OCI-LY7 (cell line): ENCODE measurements around the gene TFRC. TPM values are rescaled to one million over a fixed set of nuclear protein-coding genes. Genes with fewer than 3 reads are reported as not detected.
"Not testable (repeated sequence)": the region's sequence is repeated elsewhere in the genome, so short reads cannot be mapped to it uniquely, and the experiment has no call there.

Source experiments
- BruUV-seq: library from RNA; stranded (reverse); fragments of 400-500 nt; replicated peaks from 2 replicates; lab custom pipeline; 2021; lab: Mats Ljungman, UMichigan
- CTCF ChIA-PET: fragments of 300-600 bp; sonication (Branson Sonifier 250); formaldehyde crosslinking; loops from one replicate; lab custom pipeline; 2022; ENCODE audit warnings: antibody characterized with exemption; ENCODE audit not compliant: unreplicated experiment; lab: Charles Lee
- POLR2A ChIA-PET: fragments of 300-600 bp; sonication (Branson Sonifier 250); formaldehyde crosslinking; loops from one replicate; lab custom pipeline; 2022; ENCODE audit warnings: antibody characterized with exemption; lab: Charles Lee
- DNase-seq: peaks from one replicate; pipeline ENCODE4 v3.0.0-alpha.2; 2015; ENCODE audit warnings: low spot score
- H2AFZ ChIP-seq: fragments of 200-600 bp; sonication (generic), shearing (Covaris generic); 2 replicates; pipeline ENCODE4 v1.6.1; 2014; ENCODE audit warnings: mild to moderate bottlenecking, antibody characterized with exemption, low read length, moderate library complexity
- H3K27ac ChIP-seq: fragments of 200-600 bp; sonication (generic); 2 replicates; pipeline ENCODE4 v1.5.1; 2014; ENCODE audit warnings: mixed run types, low read depth, mild to moderate bottlenecking, moderate library complexity, low read length, inconsistent platforms; ENCODE audit not compliant: poor library complexity, severe bottlenecking
- H3K36me3 ChIP-seq: fragments of 200-600 bp; sonication (generic); 2 replicates; pipeline ENCODE4 v1.6.1; 2014; ENCODE audit warnings: mild to moderate bottlenecking, antibody characterized with exemption, low read length, moderate library complexity, mixed read lengths; ENCODE audit not compliant: insufficient read depth
- H3K4me1 ChIP-seq: fragments of 200-600 bp; sonication (generic); 2 replicates; pipeline ENCODE4 v1.5.1; 2014; ENCODE audit warnings: mild to moderate bottlenecking, low read length; ENCODE audit not compliant: insufficient read depth, poor library complexity, severe bottlenecking
- H3K4me2 ChIP-seq: fragments of 200-600 bp; sonication (generic); 2 replicates; pipeline ENCODE4 v1.6.1; 2014; ENCODE audit warnings: mild to moderate bottlenecking, low read length
- H3K4me3 ChIP-seq: fragments of 200-600 bp; sonication (generic); 2 replicates; pipeline ENCODE4 v1.5.1; 2014; ENCODE audit warnings: mild to moderate bottlenecking, low read depth, low read length; ENCODE audit not compliant: poor library complexity, severe bottlenecking
- H3K79me2 ChIP-seq: fragments of 200-600 bp; sonication (generic); 2 replicates; pipeline ENCODE4 v1.6.1; 2016; ENCODE audit warnings: low read depth, mild to moderate bottlenecking, low read length, moderate library complexity, mixed read lengths; ENCODE audit not compliant: insufficient read depth
- H3K9me2 ChIP-seq: fragments of 200-600 bp; sonication (generic); 2 replicates; pipeline ENCODE4 v1.6.1; 2016; ENCODE audit warnings: mild to moderate bottlenecking, low read length, mixed read lengths; ENCODE audit not compliant: insufficient read depth
- H3K9me3 ChIP-seq: fragments of 200-600 bp; sonication (generic); 2 replicates; pipeline ENCODE4 v1.6.1; 2014; ENCODE audit warnings: mild to moderate bottlenecking, mixed run types, low read length, mixed read lengths
- H4K20me1 ChIP-seq: fragments of 200-600 bp; sonication (generic); 2 replicates; pipeline ENCODE4 v1.6.1; 2014; ENCODE audit warnings: mild to moderate bottlenecking, antibody characterized with exemption, low read length, moderate library complexity, mixed read lengths; ENCODE audit not compliant: insufficient read depth
- CTCF ChIP-seq: fragments of 200-600 bp; sonication (generic); conservative IDR thresholded peaks from 2 replicates; pipeline ENCODE4 v1.5.1; 2014; ENCODE audit warnings: mild to moderate bottlenecking, antibody characterized with exemption, low read length, moderate library complexity, mixed read lengths
- EZH2phosphoT487 ChIP-seq: fragments of 200-600 bp; sonication (generic); IDR thresholded peaks from 2 replicates; pipeline ENCODE4 v1.6.1; 2018; ENCODE audit warnings: low read depth, borderline replicate concordance, mild to moderate bottlenecking, mixed run types, antibody characterized with exemption, low read length, moderate library complexity, mixed read lengths
- intact Hi-C: fragments of 100-400 bp; cut with micrococcal nuclease; formaldehyde crosslinking; loops from one replicate; pipeline ENCODE4 v1.10.0; 2022; ENCODE audit not compliant: unreplicated experiment
- total RNA-seq, 2 experiments: library from RNA; depleted of rRNA in 1 of 2; stranded (reverse); fragments of >200 nt in 1 of 2; shearing (Covaris generic) in 1 of 2; gene quantifications; 2 replicates each; pipeline ENCODE4 v1.2.3, GENCODE V29; 2014 to 2022

TFRC gene
- total RNA-seq, 2 experiments from 2014 or later, result 127 to 236 TPM

DNA sequence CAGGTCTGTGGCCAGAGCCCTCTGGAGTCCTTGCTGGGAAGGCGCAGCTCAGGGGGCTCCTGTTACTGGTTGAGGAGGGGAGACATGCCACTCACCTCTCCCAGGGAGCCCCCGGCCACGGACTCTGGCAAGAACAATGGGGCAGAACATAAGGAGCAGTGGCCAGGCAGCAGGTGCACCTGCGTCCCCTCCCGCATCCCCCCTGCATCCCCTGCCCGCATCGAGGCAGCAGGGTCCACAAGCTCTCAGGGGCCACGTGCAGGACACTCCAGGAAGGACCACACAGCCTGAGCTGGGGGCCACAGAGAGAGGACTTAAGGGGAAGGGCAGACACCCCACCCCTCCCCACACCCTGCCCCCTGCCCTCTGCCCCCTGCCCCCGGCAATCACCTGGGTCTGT lies 73.0 kb downstream of the TFRC start:
- Histone ChIP-seq H3K36me3 (no peaks in the 10 kb centered on the region), H3K79me2 (no peaks in the 10 kb centered on the region), H3K9me2 (no peaks in the 10 kb centered on the region), H4K20me1 (no peaks in the 10 kb centered on the region), H3K4me2 (no peak overlapping the region), H2AFZ (no peak overlapping the region), H3K9me3 (no peaks in the 10 kb centered on the region; the same call in 1 of the 2 replicates), H3K27ac (no peak overlapping the region), H3K4me3 (no peak overlapping the region), H3K4me1 (no peaks in the 10 kb centered on the region)
- CTCF ChIA-PET, result no interaction called here
- BruUV-seq, result no TSS peak
- intact Hi-C loops, result no loop called here
- DNase-seq, result no peak
- POLR2A ChIA-PET, result interaction anchor here (0.7 kb wide), 1 partner anchor 178 kb away, joined by 3 read pairs; no protein-coding TSS in a partner anchor
- TF ChIP-seq CTCF (no peak), EZH2phosphoT487 (no peak)

DNA sequence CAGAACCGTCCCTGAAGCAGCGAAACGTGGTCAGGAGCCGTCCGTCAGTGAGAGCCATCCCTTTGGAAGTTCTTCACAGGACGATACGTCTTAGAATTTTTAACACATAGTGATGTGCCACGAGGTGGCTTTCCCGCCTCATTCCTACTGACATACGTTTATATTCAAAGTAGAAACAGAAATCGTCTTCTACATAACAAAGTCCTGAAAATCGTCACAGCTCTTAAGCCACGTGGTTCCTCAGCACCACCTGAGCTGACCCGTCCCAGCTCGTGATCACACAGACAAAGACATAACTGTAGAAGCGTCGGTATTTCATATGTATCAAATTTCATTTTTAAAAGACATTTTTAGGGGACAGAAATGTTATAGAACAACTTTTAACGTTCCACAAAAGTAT lies 73.5 kb downstream of the TFRC start:
- no peaks in the 10 kb centered on the region for H3K79me2 ChIP-seq
- H3K9me2 ChIP-seq, result no peaks in the 10 kb centered on the region
- H3K4me2 ChIP-seq, result no peak overlapping the region
- no TSS peak for BruUV-seq
- DNase-seq, result no peak
- H3K4me3 ChIP-seq, result no peak overlapping the region
- POLR2A ChIA-PET, result no interaction called here
- no peaks in the 10 kb centered on the region for H4K20me1 ChIP-seq
- TF ChIP-seq EZH2phosphoT487 (no peak), CTCF (no peak)
- H3K9me3 ChIP-seq, result no peaks in the 10 kb centered on the region; the same call in 1 of the 2 replicates
- H2AFZ ChIP-seq, result no peak overlapping the region
- intact Hi-C loops, result no loop called here
- H3K36me3 ChIP-seq, result no peaks in the 10 kb centered on the region
- no peaks in the 10 kb centered on the region for H3K4me1 ChIP-seq
- CTCF ChIA-PET, result no interaction called here
- no peak overlapping the region for H3K27ac ChIP-seq

GRCh38 chr3:196007744-196008335 lies 74.0 kb downstream of the TFRC start:
- DNase-seq, result no peak
- Histone ChIP-seq H3K9me2 (no peaks in the 10 kb centered on the region), H3K79me2 (no peaks in the 10 kb centered on the region), H2AFZ (no peak overlapping the region), H3K4me1 (no peaks in the 10 kb centered on the region), H3K4me3 (no peak overlapping the region), H3K9me3 (no peaks in the 10 kb centered on the region; the same call in 1 of the 2 replicates), H4K20me1 (no peaks in the 10 kb centered on the region), H3K36me3 (no peaks in the 10 kb centered on the region), H3K27ac (no peak overlapping the region), H3K4me2 (no peak overlapping the region)
- ChIA-PET POLR2A (no interaction called here), CTCF (no interaction called here)
- no TSS peak for BruUV-seq
- TF ChIP-seq EZH2phosphoT487, result no peak
- no peak for TF ChIP-seq CTCF
- intact Hi-C loops, result no loop called here

GRCh38 chr3:196005338-196005737 lies 76.6 kb downstream of the TFRC start:
- H2AFZ ChIP-seq, result not testable (repeated sequence)

More at GRCh38 chr3:196005338-196005737, 76.6 kb downstream of the TFRC start:
- H4K20me1 ChIP-seq, POLR2A ChIA-PET, CTCF ChIA-PET, H3K4me3 ChIP-seq, H3K36me3 ChIP-seq, DNase-seq, intact Hi-C loops, H3K9me3 ChIP-seq, H3K9me2 ChIP-seq, H3K4me1 ChIP-seq, H3K79me2 ChIP-seq, BruUV-seq, H3K27ac ChIP-seq, H3K4me2 ChIP-seq: not testable (repeated sequence)
